NT2/D1 (cell line): ENCODE data around the gene TBC1D9.

ENCODE experiments used
- SUZ12 ChIP-seq: IDR thresholded peaks from 2 replicates; pipeline ENCODE4 v1.6.1; 2011; ENCODE audit not compliant: insufficient read length, insufficient read depth; ENCODE audit errors: extremely low read depth
- YY1 ChIP-seq: IDR thresholded peaks from 2 replicates; pipeline ENCODE4 v1.6.1; 2011; ENCODE audit not compliant: insufficient read length, insufficient read depth
- ZNF274 ChIP-seq: IDR thresholded peaks from 2 replicates; pipeline ENCODE4 v1.6.1; 2011; ENCODE audit warnings: mild to moderate bottlenecking, low read depth, low read length

- TF ChIP-seq SUZ12 (no peak), ZNF274 (no peak), YY1 (no peak)
Observed at GRCh38 chr4:140622333-140622958, 133.7 kb downstream of the TBC1D9 start.
